GM18868 (cell line): ENCODE measurements around the gene SMYD1.

Experiments
- ATAC-seq: cut with Tn5 transposase; IDR thresholded peaks from one replicate; pipeline ENCODE4 v1.9.1; 2021; ENCODE audit warnings: mild to moderate bottlenecking, moderate library complexity; ENCODE audit not compliant: unreplicated experiment

Gene SMYD1

GRCh38 chr2:88121678-88122077 lies 54.1 kb downstream of the SMYD1 start:
- no peak for ATAC-seq

DNA sequence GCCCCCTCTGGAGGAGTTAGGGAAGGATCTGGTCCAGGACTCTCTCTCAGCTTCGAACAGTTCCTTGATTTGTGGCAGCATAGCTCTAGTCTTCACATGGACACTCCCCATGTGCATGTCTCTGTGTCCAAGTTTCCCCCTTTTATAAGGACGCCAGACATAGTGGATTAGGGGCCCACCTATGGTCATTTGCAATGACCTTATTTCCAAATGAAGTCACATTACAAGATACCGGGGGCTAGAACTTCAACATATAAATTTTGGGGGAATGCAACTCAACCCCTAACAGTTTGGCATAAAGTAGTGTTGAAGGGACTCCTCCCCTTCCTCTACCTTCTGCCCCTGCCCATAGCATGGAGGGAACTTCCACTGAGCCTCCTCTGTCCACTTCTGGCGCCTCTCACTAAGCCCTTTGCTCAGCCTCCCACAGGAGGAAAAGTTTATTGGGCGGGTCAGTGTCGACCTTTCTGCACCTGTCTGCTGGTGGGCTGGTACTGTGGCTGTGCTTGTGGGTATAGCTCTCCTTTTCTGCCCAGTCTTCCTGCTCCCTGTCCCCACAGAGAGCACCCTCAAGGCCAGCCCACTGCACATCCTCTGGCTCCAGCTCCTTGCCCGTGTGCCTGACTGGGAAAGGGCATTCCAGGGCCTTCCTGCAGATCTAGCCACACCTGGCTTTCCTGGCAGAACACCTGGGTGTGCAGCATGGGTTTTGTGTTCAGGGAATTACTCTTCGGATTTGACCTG lies 54.7 kb downstream of the SMYD1 start:
- no peak for ATAC-seq

DNA sequence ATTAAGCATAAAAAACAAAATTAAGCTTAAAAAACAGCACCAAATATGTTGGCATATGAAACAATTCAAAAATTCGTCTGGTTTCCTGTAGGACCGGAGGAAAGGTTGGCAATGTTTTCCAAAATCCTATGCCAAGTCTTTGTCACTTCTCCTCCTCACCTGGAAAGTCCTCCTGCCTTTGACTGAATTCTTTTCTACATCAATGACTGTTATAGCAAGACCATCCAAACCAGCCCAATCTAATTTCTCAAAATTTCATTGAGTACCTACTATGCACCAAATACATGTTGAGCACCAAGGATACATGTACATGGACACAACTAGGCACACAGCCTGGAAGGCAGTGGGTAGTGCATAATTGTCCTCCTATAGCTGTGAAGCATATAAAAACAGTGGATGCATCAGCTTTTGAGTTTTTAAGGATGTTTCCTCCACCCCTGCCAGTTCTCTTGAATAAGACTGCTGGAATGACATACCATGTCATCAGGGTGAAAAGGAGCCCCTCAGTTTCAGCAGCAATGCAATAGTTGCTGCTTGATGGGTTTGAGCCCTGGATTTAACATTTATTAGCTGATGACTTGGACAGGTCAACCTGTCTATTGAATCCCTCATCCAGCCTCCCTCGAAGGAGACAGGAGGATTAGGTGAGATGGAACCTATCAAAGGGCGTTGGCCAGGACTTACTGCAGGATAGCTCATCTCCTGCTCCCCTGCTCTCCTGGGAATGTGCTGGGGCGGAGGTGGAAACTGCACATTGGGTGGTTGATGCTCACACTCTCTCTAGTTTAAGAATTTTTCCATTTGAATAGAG lies 55.7 kb downstream of the SMYD1 start:
- ATAC-seq, result no peak

DNA sequence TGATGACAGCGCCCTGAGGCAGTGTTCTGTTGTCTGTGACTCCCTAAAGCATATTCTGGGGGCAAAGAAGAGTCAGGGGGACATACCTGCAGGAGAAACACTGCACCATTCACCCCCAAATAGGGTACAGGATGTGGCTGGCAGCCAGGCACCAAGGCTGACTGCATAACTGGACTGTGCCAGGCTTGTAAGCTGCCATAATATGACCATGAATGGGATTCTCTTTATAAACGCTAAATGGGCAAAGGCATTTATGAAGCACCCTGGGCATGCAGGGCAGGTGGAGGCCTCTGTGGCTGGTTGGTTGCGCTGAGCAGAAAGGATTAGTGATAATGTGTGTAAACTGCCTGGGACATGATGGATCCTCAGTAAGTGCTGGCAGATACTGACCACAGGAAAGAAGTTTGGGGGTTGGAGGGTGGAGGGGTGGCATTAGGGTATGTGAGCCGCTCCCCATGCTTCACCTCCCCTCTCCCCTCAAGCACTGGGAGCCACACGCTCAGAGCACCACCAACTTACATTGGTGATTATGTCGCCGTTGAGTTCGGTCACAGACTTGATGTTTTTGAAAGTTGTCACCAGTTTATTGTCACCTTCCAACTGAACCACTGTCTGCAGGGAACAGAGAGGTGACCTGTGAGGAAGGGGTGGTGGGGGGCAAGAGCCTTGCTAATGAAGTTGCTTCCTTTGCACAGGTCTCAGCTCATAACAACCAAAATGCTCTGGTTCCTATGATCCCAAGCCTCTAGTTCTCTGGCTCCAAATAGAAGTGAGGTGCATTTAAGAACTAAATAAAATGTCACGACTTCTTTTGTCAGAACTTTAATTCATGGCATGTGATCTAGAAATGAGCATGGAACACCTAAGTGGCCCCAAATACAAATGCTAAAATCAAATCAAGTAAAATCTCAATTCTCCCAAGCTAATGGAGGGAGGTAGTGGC lies 56.6 kb downstream of the SMYD1 start:
- ATAC-seq, result no peak

GRCh38 chr2:88125344-88125923 lies 57.8 kb downstream of the SMYD1 start:
- ATAC-seq, result no peak

DNA sequence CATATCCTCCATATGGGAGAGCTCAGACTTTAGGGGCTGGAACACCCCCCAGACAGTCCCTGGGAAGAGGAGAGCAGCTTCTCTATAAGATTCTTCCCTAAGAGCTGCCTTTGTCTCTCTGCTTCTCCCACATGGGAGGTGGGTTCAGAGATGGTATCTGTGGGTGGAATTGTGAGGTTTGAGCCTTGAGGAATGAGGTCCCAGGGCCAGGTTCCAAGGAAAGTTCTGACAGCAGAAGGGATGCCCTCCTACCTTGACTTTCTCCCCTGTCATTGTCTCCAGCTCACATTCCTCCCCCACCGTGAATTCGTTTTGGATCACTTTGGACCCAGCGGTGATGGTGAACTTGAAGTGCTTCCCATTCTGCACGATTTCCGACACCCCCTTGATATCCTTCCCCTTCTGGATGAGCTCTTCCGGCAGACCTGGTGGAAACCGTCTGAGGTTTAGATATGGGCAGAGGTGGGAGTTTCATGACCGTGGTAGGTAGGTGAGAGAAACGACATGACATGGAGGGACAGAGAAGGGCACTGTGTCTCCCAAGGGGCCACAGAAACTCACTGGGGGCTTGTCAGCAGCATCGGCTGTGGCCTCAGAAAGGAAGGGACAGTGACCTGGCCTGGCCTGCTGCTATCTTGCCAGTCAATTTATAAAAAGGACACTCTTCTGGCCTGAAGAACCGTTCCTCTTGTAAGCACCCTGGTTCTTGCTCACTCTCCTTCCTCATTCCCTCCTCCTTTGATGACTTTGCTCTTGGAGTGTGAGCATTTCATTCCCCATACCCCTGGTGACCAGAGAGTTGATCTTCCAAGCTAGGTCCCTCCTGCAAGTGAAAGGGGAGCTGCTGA lies 58.5 kb downstream of the SMYD1 start:
- no peak for ATAC-seq

DNA sequence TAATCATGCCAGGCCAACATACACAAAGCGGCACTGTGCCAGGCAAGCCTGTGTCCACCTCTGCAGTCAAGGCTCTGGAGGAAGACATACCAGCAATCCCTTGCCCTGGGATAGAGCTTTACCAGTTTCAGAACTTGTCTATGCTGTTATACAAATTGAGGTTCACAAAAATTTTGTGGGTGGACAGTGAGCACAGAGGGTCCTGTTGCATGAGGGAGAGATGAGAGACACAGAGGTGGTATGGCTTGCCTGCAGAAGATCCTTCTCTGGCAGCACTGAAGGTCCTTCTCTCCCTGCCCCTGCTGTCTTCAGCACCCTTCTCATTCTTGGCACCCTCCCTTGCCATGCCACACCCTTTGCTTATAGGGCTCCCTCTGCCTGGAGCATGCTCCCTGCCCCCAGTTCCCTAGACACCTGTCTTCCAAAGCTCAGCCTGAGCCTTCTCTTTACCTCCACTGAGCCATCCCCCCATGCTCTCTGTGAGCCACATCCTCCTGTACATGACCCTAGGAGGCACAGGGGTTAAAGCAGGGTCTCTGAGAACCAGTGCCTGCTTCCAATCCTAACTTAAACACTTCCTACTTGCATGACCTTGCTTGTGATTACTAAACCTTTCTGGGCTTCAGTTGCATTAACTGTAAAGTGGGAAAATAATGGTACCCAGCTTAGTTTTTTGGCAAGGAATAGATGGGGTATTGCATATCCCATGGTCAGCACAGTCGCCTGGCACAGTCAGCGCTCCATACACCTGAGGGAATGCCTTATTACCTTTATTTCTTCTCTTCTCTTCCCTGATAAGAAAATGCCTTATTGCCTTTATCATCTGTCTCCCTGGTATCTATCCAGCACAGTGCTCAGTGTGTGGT lies 59.4 kb downstream of the SMYD1 start:
- ATAC-seq, result no peak

DNA sequence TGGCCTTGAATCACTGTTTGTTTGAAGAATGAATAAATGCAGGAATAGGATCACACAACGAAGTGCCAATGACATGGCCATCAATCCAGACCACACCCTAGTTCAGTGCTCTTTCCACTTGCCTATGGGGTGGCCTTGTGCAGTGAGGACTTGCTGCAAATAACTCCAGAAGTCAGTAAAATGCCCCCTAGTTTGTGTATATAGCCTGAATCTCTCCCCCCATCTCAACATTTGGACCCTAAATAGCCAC lies 59.9 kb downstream of the SMYD1 start:
- no peak for ATAC-seq

DNA sequence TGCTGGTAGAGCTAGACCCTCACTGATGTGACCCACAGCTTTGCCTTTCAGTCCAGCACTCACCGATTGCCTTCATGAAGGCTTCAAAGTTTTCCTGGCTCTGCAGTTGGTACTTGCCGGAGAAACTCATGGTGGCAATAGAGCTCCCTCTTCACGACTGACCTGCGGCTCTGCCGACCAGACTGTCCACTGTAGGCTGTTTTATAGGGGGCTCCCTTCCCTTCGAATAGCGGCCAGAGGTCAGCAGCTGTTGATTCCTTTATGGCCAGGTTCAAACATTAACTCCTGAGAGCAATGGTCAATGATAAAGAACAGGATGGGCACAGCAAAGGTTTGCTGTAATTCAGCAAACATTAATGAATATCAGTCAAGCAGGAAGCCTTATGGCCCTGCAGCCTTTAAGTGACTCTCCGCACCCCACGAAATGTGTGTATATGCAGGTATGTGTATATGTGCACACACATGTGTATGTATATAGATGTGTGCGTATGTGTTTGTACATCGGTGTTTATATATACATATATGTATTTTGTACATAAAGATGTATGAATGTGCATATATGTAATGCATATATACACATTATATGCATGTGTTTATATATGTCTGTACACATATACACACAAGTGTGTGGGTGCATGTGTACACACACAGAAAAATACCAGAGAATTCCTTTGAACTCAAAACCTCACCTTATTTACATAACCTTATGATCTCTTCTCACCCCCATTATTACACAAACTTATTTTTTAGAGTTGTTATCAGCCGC lies 60.4 kb downstream of the SMYD1 start, which contains the start of gene FABP1:
Gene FABP1 (minus strand): TSS at position 175 of the 766 bp plus-strand sequence. CDS start 45 bp downstream, at position 130.
- no peak for ATAC-seq

GRCh38 chr2:88128654-88129312 lies 61.2 kb downstream of the SMYD1 start:
- no peak for ATAC-seq

DNA sequence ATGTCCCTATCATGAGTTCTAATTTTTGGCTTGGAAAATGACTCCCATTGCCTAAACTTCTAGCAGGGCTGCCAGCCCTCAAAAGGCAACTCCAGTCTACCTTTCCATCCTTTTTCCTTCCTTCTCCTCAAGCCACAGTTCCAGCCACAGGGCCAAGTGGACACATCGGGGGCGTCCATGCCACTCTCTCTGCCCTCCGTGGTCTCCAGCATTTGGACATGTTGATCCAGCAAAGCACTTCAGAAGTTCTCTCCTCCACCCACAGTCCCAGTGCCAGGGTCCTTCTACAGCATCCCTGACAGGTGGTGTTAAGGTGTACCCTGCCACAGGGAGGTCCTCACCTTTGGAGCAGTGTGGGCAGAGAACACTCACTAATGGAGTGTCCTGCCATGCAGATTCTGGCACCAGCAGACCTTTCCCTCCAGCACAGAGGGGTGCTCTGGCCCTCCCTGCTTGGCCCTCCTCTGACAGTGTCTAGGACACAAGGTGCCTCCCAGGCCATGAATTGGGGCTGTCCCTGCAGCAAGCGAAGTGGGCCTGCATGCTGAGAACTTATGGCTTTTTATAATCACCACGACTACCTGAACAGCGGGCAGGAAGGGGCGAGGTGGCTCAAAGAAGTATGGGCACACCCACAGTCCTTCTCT lies 61.8 kb downstream of the SMYD1 start:
- no peak for ATAC-seq

DNA sequence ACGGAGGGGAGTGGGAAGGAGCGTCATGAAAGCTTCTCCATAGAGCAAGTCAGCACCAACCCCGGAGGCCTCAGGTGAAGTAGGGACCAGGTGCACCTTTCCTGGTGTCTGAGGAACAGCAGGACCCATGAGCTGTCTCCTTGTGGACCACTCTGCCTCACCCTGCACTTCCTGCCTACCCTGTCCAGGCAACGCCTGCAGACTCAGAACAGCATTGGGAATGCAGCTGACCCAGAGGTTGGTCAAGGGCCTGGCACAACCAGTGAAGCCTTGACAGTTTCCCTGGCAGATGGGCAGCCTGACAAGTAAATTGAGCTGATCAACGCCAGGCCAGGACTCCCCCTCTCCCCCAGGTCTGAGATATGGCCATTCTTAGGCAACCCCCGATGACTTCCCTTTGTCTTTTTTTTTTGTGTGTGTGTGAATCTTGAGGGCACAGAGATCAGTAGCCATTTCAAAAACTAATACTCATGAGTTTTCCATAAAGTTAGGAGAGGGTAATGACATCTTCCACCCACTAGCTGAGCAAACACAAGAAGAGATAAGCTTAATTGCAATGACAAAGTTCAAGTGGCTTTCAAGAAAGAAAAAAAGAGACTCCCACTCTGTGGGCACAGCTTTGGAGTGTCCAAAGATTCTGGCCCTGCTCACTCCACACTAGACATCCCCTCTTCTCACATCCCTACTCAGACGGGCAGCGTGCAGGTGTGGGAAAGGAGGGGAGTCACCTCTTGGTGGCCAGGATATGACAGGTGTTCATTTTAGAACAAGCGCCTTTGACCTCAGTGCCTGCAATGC lies 63.8 kb downstream of the SMYD1 start:
- no peak for ATAC-seq

GRCh38 chr2:88131999-88132368 lies 64.4 kb downstream of the SMYD1 start:
- ATAC-seq, result no peak

GRCh38 chr2:88133875-88134274 lies 66.2 kb downstream of the SMYD1 start:
- ATAC-seq, result no peak

DNA sequence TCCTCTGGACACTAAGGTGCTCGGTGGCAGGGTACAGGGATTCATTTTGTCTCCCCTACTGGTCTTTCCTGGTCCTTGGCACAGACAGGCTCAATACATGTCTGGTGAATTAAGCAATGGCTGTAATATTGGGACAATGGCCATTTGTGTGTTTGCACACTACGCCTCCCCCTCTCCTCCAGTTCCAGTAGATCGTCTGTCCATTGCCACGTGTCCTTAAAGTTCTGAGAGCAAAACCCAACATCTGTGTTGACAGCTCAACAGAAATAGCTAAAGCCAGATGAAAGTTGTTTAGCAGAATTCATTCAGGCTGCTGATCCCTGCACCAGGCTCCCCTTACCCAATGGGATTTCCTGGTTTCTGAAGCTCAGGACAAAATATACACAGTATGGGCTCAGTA lies 69.2 kb downstream of the SMYD1 start:
- no peak for ATAC-seq

DNA sequence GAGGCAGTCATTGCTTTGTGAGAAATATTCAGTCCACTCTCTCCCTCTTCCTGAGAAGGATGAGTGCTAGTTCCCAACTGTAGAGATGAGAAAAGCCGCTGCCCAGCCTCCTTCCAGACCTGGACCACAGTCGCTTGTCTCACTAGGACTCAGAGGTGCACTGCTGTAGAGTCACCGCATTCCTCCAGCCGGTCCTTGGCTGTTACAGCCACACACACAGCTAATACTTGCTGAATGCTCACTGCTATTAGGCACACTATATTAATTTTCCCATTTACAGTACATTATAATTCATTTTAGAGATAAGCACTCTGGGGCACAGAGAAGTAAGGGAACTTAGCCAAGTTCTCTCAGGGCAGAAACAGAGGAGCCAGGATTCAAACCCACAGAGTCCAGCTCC lies 70.2 kb downstream of the SMYD1 start:
- no peak for ATAC-seq
